Amniotic stem cell (primary cell): Measurements from ENCODE around the gene ALKBH5.
A peak's percentile ranks its signal among the peaks of the same experiment; 100 is the strongest.
"Not testable (repeated sequence)": the region's sequence is repeated elsewhere in the genome, so short reads cannot be mapped to it uniquely, and the experiment has no call there.

Experiments
- DNase-seq: peaks from one replicate; lab custom pipeline; 2025; lab: John Stamatoyannopoulos, UW

Gene ALKBH5

DNA sequence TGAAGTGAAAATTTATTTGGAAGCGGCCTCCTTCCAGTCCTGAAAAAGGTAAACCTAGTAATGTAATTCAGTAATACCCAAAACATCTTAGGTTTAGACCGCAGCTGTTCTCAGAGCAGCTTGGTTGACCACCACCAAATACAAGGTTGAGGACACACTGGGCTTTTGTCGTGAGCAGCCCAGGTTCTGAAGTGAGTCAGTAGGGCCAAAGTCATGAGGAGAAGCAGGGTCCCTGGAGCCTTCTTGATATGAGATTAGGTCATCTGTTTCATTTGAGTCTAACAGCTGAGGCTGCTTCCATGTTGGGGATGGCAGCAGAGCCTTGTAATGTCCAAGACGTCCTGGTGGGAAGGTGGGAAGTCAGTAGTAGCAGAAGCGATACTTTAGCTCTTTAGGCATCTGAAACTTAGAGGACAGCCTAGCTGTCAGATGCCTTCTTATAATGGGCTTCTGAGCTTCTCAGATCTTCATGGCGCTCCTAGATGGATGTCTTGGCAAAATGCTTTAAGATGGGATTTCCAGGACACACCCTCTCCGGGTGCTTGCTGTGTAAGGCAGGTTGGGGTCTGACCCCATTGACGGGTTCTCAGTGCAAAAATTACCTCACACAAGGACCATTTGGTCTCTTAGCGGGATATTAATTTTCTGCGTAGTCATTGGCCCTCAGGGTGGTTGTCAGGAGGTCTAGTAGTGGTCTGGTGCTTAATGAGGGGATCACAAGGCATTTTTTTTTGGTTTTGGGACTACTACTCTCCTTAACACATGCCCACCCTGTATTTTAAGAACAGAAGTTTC, 2.4 kb downstream of the ALKBH5 start:
- DNase-seq = no peak

DNA sequence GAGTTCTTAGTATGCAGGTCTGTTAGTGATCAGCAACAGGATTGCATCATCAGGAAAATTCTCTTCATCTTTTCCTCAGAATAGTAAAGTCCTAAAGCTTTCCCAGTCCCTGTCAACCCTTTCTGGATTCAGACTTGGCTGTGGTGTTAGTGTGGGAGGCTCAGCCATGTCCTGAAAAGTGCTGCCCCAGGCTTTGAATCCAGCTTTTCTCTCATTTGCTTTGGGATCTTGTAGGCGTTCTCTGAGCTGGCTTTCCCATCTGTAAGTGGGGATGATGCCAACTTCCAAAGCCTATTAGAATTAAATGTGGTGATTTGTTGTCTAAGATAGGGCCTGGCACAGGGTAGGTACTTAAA, 3.0 kb downstream of the ALKBH5 start:
- peak; percentile 52 for DNase-seq

GRCh38 chr17:18187226-18187625, 3.6 kb downstream of the ALKBH5 start:
- no peak for DNase-seq

DNA sequence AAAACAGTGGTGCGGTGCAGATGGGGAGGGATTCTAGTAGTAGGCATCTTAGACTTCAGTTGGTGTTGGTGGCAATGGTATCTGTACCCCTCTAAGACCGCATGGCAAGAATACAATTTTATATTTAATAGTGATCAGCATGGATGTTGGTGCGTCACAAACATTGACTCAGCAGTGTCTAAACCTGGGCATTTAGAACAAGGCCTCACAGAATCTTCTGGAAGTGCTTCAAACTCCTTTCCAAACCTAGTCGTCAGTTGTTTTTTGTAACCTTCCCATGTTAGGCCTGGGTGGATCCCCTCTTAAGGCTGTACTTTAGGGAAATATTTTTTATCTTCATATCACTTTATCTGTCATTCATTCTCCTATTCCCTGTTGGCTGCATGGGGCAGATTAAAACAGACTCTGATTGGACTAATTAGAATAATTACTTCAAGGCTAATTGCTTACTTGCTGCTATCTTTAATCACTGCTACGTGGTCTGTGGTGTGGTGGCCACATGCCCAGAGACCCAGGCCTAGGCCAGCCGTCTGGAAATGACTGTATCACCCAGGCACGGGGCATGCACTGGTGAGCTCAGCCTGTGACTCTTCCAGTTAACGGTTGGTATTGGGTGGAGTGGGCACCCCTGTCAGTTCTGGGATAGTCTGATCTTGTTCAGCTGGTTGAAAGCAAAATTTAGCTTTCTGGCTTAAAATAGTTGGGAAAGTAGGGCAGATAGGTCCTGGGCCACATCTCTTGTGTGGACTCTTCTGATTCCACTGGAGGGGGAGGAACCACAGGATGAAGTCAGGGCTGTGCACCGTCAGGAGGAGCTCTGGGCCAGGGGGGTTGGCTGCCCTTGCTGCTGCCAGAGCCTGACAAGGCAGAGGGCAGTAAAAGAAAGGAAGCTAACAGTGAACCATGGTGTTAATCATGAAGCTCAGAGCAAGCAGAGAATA, 4.5 kb downstream of the ALKBH5 start:
- DNase-seq = peak; percentile 25

- DNase-seq = no peak
These were observed 7.1 kb downstream of the ALKBH5 start for GRCh38 chr17:18190628-18191235.

GRCh38 chr17:18191236-18191667, 7.6 kb downstream of the ALKBH5 start:
- DNase-seq = no peak

- no peak for DNase-seq
These were observed 8.3 kb downstream of the ALKBH5 start for GRCh38 chr17:18191967-18192366.

DNA sequence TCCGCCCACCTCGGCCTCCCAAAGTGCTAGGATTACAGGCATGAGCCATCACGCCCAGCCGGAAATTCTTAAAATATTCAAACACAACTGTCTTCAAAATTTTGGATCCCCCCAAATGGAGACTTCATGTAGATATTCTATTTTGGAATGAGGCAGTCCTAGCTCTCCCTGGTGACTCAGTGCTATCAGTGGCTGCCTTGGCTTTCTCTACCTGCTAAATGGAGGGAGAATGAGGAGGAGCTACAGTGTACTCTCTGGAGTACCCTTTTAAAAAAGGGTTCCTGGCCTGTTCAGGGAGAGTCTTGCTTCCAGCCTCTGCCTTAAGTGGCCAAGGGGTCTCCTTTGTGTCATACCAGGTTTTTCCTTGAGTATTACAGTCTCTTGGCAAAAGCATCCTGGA, 10.8 kb downstream of the ALKBH5 start:
- no peak for DNase-seq

DNA sequence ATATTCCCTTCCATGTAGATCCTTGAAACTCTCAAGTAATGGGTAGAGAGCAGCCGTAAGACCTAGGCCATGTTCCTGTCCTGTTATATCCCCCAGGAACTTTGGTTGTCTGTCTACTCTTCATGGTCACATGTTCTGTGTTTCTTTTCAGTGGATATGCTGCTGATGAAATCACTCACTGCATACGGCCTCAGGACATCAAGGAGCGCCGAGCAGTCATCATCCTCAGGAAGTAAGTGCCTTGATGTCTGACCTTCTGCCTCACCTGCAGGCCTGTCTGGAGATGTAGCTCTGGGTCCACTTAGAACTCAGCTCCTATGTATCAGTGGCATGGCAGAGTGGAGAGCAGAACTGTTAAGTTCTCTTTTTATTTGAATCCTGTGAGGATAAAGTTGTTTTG, 11.2 kb downstream of the ALKBH5 start:
- no peak for DNase-seq

GRCh38 chr17:18195246-18195645, 11.6 kb downstream of the ALKBH5 start:
- DNase-seq = no peak

- no peak for DNase-seq
These were observed 14.0 kb downstream of the ALKBH5 start for GRCh38 chr17:18197535-18198194.

GRCh38 chr17:18198530-18198929, 14.9 kb downstream of the ALKBH5 start:
- no peak for DNase-seq

DNA sequence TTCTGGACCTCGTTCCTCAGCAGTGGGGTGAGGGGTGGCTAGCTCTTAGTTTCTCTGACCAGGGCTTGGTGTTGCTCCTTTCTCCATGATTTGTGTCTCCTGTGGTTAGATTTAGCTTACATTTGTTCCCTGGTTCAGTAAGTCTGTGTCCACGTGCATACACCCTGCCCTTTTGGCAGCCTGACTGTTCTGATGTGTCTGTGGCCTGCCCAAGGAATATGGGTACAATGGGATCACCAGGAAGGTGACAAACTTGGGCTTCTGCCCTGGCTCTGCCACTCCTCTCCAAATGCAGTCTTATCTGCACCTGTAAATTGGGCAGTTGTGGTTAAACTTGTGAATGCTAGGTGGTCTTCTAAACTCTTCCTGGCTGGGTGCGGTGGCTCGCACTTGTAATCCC, 17.5 kb downstream of the ALKBH5 start:
- no peak for DNase-seq

DNA sequence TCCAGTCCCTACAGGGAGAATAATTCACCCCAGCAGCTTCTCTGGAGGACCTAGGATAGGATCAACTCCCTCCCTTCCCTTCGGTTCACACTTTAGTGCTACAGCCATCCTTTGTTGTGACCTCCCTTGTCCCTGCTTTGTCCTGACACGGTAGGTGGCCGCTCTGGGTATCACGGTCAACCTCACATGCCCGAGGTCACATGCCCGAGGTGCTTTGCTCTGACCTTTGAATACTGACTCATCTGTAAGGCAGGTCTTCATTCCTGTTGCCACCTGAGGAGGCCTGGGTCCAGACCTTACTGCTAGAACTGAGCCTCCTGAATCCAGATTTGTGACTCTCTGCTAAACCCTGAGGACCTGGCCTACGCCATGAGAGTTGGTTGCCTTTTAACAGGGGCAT, 19.7 kb downstream of the ALKBH5 start:
- no peak for DNase-seq

DNA sequence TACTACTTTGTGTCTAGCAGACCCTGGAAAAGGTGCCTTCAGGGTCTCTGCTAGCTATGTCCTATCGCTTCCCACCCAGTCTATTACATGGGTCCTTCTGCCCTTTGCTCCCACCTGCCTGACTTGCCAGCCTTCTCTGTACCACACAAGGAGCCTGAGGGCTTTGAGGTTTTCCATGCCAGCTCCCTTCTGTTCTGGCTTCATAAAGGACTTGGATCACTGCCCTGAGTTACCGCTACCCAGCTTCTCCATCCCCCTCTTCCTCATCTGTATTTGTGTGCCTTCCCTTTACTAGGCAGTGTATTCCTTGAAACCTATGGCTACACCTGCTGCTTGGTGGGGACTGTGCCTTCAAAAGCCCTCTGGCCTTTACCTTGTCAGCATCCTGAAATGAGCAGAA, 22.2 kb downstream of the ALKBH5 start:
- DNase-seq = no peak

- DNase-seq = no peak
These were observed 23.3 kb downstream of the ALKBH5 start for GRCh38 chr17:18206962-18207361.

- DNase-seq = no peak
These were observed 24.5 kb downstream of the ALKBH5 start for GRCh38 chr17:18208092-18208491.

GRCh38 chr17:18213666-18214270, 30.1 kb downstream of the ALKBH5 start:
- no peak for DNase-seq

GRCh38 chr17:18216906-18217305, 33.3 kb downstream of the ALKBH5 start:
- not testable (repeated sequence) for DNase-seq

GRCh38 chr17:18217412-18218015, 33.9 kb downstream of the ALKBH5 start:
- DNase-seq = no peak

DNA sequence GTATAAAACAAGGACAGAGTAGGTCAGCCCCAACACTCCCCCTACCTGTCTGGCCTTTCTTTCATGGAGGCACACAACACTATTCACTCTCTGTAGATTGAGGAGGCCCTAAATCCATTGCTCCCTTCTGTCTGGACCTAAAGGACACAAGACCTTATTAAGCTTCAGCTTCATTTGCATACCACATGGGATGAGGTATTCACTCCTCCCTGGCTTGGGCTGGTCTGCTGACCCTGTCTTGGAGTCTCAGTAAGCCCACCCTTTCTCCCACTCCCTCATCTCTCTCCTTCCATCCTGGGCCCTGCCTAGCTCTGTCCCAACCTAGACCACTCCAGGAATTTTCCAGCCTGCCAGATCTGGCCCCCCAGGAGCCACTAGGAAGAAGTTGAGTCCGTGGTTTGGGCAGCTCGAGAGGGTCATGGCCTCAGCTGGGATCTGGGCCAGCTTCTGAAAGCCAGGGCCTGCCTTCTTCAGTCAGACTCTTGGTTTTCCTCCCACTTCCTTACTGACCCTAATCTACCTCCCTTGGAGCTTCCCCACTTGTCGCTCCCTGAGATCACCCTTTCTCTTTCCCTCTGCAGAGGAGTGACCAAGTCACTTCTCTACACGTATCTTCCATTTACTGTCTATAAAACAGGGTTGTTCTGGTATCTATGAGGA, 35.3 kb downstream of the ALKBH5 start:
- DNase-seq = no peak
